GM12878 (cell line): ENCODE results near the gene FBXL12. TPM values are rescaled to one million over a fixed set of nuclear protein-coding genes. Genes with fewer than 3 reads are reported as not detected.

Experiments used
- BHLHE40 ChIP-seq, 2 experiments: fragments of 450-650 bp in 1 of 2; IDR thresholded peaks; 2 replicates each; pipeline ENCODE4 v1.6.1; 2011 to 2017; ENCODE audit warnings: low read depth in 2 of 2, borderline replicate concordance in 1 of 2, improper control_type of control experiment in 1 of 2, low read length in 1 of 2, mild to moderate bottlenecking in 1 of 2
- ETV6 ChIP-seq, 2 experiments: fragments of 450-650 bp in 1 of 2; IDR thresholded peaks in 1 of 2; conservative IDR thresholded peaks in 1 of 2; 2 replicates each; pipeline ENCODE4 v1.6.1; 2014; ENCODE audit warnings: antibody characterized with exemption in 1 of 2, borderline replicate concordance in 1 of 2, low read depth in 1 of 2, mild to moderate bottlenecking in 1 of 2, moderate library complexity in 1 of 2
- GABPA ChIP-seq: IDR thresholded peaks from 2 replicates; pipeline ENCODE4 v1.6.1; 2014; ENCODE audit warnings: antibody characterized with exemption, low read depth, mild to moderate bottlenecking, inconsistent platforms
- HCFC1 ChIP-seq: fragments of 150-350 bp; IDR thresholded peaks from 2 replicates; pipeline ENCODE4 v1.6.1; 2014; ENCODE audit warnings: low read length
- MTA3 ChIP-seq: IDR thresholded peaks from 2 replicates; pipeline ENCODE4 v1.6.1; 2012; ENCODE audit warnings: low read length, inconsistent platforms, borderline replicate concordance
- MXI1 ChIP-seq: fragments of 150-350 bp; IDR thresholded peaks from 2 replicates; pipeline ENCODE4 v1.6.1; 2011; ENCODE audit warnings: low read depth, mild to moderate bottlenecking, inconsistent platforms, low read length, improper control_type of control experiment
- NRF1 ChIP-seq: conservative IDR thresholded peaks from 2 replicates; pipeline ENCODE4 v1.6.1; 2011; ENCODE audit warnings: mild to moderate bottlenecking, low read depth, low read length, improper control_type of control experiment
- PAX8 ChIP-seq: fragments of 450-650 bp; IDR thresholded peaks from 2 replicates; pipeline ENCODE4 v1.6.1; 2017; ENCODE audit warnings: mild to moderate bottlenecking, moderate library complexity
- POLR2AphosphoS2 ChIP-seq: IDR thresholded peaks from 2 replicates; pipeline ENCODE4 v1.6.1; 2011; ENCODE audit warnings: low read depth, mild to moderate bottlenecking, low read length, improper control_type of control experiment, moderate library complexity
- POLR2AphosphoS5 ChIP-seq: IDR thresholded peaks from 2 replicates; pipeline ENCODE4 v1.6.1; 2011; ENCODE audit warnings: mild to moderate bottlenecking, low read length, inconsistent platforms
- polyA plus RNA-seq, 11 experiments: library from polyadenylated mRNA; depleted of rRNA in 4 of 11; unstranded in 6 of 11; stranded (reverse) in 5 of 11; fragments of >200 nt; fragmentation: Nextera tagmentation in 4 of 11; fragmentation: Illumina TruSeq in 1 of 11; extraction: Ambion mirVana in 4 of 11; extraction: Trizol in 1 of 11; gene quantifications; 1 replicate in 1 of 11; 2 replicates in 10 of 11; pipeline versions ENCODE4 v1.2.1 to v1.2.3, GENCODE V29; 2011 to 2016; ENCODE audit warnings: inconsistent platforms in 2 of 11, missing spikeins in 2 of 11, low read depth in 1 of 11
- total RNA-seq, 4 experiments: library from RNA; depleted of rRNA in 3 of 4; stranded (reverse); fragments of >200 nt in 3 of 4; fragmentation: Illumina TruSeq in 1 of 4; extraction: Trizol in 1 of 4; gene quantifications; 2 replicates each; pipeline versions ENCODE4 v1.2.1 to v1.2.3, GENCODE V29; 2013 to 2021
- TF ChIP-seq, protein P1 (sequence below): IDR thresholded peaks from 2 replicates; pipeline ENCODE4 v1.6.1; 2011; ENCODE audit warnings: low read depth, mild to moderate bottlenecking, low read length, moderate library complexity, borderline replicate concordance; ENCODE audit errors: extremely low read depth
- TF ChIP-seq, protein P2 (sequence below): fragments of 450-650 bp; IDR thresholded peaks from 2 replicates; pipeline ENCODE4 v1.6.1; 2017; ENCODE audit warnings: borderline replicate concordance
- TF ChIP-seq, protein P3 (sequence below): IDR thresholded peaks from 2 replicates; pipeline ENCODE4 v1.6.1; 2011; ENCODE audit warnings: borderline replicate concordance, low read depth, mild to moderate bottlenecking, moderate library complexity, low read length; ENCODE audit not compliant: insufficient read depth, poor library complexity, severe bottlenecking
- TF ChIP-seq, protein P4 (sequence below): fragments of 450-650 bp; IDR thresholded peaks from 2 replicates; pipeline ENCODE4 v1.6.1; 2017; ENCODE audit warnings: antibody characterized with exemption, mild to moderate bottlenecking, moderate library complexity
- TF ChIP-seq, protein P5 (sequence below): fragments of 450-650 bp; IDR thresholded peaks from 2 replicates; pipeline ENCODE4 v1.6.1; 2017; ENCODE audit warnings: mild to moderate bottlenecking, moderate library complexity

FBXL12 gene
- total and polyA plus RNA-seq, 10 of the 15 experiments (the other 5 are each of a cell fraction or from before 2014, with no cell fraction given) = 1.4 to 40.0 (median 23.2) TPM

DNA sequence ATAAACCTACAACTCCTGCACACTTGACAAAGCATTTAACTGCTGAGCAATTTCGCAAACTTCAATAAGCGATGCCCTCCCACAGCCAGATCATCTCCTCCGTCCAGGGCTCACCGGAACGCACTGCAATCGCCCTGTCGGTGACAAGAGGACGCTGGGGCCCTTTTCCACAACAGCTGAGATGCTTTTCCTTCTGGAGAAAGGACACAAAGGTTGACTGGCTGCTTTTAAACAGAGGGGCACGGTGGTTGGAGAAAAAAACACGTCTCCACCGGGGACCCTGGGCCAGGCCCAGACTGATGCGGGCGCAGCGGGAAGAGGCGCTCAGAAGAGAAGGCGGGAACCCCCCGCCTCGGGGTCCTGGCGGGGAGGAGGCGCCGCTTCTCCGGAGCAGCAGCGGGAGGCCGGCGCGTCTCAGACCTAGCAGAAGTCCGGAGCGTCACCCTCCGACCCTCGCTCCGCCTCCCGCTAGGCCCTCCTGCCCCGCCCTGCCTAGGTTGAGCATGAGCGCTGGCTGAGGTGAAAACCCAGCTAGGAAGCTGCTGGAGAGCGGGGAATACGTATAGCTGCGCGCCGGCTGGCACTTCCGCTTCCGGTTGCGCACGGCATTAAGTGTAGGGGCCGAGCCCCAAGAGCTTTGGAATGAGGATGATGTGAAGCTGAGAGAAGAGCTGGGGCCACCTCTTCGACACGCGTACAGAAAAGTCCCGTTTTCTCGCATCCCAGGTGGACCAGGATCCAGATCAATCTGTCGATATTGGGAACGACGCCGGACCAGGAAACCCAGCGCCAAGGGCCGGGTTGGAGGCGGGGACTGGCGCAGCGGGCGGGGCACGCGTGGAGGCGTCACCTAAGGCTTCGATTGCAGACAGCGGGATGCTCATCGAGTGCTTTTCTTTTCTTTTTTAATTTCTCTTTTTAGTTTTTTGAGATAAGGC lies 50.4 kb downstream of the FBXL12 start, which contains the start of gene ZNF846 (continued):
- peak; percentile 59; the same call in 1 of the 2 replicates for TF ChIP-seq MXI1
- peak; percentile 85 for TF ChIP-seq POLR2AphosphoS5
- TF ChIP-seq ETV6 (conservative IDR thresholded peaks at IDR 0.05 in 1 of 2, IDR thresholded peaks at IDR 0.05 in 1 of 2; ENCODE audit: borderline replicate concordance in 1 of 2, low read depth in 1 of 2) = peak in 1 of 2 experiments; percentile 81; a peak in 2 of 4 replicates
- no peak for TF ChIP-seq PAX8
- TF ChIP-seq, protein P1, sequence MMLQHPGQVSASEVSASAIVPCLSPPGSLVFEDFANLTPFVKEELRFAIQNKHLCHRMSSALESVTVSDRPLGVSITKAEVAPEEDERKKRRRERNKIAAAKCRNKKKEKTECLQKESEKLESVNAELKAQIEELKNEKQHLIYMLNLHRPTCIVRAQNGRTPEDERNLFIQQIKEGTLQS = no peak
- peak; percentile 68 for TF ChIP-seq HCFC1
- TF ChIP-seq, protein P2, sequence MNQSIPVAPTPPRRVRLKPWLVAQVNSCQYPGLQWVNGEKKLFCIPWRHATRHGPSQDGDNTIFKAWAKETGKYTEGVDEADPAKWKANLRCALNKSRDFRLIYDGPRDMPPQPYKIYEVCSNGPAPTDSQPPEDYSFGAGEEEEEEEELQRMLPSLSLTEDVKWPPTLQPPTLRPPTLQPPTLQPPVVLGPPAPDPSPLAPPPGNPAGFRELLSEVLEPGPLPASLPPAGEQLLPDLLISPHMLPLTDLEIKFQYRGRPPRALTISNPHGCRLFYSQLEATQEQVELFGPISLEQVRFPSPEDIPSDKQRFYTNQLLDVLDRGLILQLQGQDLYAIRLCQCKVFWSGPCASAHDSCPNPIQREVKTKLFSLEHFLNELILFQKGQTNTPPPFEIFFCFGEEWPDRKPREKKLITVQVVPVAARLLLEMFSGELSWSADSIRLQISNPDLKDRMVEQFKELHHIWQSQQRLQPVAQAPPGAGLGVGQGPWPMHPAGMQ = no peak
- TF ChIP-seq MTA3 = no peak
- TF ChIP-seq GABPA = peak; percentile 99
- TF ChIP-seq, protein P3, sequence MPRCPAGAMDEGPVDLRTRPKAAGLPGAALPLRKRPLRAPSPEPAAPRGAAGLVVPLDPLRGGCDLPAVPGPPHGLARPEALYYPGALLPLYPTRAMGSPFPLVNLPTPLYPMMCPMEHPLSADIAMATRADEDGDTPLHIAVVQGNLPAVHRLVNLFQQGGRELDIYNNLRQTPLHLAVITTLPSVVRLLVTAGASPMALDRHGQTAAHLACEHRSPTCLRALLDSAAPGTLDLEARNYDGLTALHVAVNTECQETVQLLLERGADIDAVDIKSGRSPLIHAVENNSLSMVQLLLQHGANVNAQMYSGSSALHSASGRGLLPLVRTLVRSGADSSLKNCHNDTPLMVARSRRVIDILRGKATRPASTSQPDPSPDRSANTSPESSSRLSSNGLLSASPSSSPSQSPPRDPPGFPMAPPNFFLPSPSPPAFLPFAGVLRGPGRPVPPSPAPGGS = no peak
- 0 out of 2 replicates have a peak, but pooled peaks have one; percentile 16 for TF ChIP-seq NRF1
- peak; percentile 29 to 42; a peak in 2 of 4 replicates for TF ChIP-seq BHLHE40 (IDR thresholded peaks at IDR 0.05; ENCODE audit: borderline replicate concordance in 1 of 2, low read depth in 2 of 2, low read length in 1 of 2)
- TF ChIP-seq, protein P4, sequence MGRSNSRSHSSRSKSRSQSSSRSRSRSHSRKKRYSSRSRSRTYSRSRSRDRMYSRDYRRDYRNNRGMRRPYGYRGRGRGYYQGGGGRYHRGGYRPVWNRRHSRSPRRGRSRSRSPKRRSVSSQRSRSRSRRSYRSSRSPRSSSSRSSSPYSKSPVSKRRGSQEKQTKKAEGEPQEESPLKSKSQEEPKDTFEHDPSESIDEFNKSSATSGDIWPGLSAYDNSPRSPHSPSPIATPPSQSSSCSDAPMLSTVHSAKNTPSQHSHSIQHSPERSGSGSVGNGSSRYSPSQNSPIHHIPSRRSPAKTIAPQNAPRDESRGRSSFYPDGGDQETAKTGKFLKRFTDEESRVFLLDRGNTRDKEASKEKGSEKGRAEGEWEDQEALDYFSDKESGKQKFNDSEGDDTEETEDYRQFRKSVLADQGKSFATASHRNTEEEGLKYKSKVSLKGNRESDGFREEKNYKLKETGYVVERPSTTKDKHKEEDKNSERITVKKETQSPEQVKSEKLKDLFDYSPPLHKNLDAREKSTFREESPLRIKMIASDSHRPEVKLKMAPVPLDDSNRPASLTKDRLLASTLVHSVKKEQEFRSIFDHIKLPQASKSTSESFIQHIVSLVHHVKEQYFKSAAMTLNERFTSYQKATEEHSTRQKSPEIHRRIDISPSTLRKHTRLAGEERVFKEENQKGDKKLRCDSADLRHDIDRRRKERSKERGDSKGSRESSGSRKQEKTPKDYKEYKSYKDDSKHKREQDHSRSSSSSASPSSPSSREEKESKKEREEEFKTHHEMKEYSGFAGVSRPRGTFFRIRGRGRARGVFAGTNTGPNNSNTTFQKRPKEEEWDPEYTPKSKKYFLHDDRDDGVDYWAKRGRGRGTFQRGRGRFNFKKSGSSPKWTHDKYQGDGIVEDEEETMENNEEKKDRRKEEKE = no peak
- TF ChIP-seq, protein P5, sequence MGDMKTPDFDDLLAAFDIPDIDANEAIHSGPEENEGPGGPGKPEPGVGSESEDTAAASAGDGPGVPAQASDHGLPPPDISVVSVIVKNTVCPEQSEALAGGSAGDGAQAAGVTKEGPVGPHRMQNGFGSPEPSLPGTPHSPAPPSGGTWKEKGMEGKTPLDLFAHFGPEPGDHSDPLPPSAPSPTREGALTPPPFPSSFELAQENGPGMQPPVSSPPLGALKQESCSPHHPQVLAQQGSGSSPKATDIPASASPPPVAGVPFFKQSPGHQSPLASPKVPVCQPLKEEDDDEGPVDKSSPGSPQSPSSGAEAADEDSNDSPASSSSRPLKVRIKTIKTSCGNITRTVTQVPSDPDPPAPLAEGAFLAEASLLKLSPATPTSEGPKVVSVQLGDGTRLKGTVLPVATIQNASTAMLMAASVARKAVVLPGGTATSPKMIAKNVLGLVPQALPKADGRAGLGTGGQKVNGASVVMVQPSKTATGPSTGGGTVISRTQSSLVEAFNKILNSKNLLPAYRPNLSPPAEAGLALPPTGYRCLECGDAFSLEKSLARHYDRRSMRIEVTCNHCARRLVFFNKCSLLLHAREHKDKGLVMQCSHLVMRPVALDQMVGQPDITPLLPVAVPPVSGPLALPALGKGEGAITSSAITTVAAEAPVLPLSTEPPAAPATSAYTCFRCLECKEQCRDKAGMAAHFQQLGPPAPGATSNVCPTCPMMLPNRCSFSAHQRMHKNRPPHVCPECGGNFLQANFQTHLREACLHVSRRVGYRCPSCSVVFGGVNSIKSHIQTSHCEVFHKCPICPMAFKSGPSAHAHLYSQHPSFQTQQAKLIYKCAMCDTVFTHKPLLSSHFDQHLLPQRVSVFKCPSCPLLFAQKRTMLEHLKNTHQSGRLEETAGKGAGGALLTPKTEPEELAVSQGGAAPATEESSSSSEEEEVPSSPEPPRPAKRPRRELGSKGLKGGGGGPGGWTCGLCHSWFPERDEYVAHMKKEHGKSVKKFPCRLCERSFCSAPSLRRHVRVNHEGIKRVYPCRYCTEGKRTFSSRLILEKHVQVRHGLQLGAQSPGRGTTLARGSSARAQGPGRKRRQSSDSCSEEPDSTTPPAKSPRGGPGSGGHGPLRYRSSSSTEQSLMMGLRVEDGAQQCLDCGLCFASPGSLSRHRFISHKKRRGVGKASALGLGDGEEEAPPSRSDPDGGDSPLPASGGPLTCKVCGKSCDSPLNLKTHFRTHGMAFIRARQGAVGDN = peak; percentile 37; the same call in 1 of the 2 replicates
- TF ChIP-seq POLR2AphosphoS2 = no peak
